Endothelial cell of umbilical vein (primary cell): Measurements from ENCODE around the gene FRZB. TPM values are rescaled to one million over a fixed set of nuclear protein-coding genes. Genes with fewer than 3 reads are reported as not detected.

Experiments
- BruUV-seq: library from RNA; stranded (reverse); fragments of 400-500 nt; replicated peaks from 2 replicates; lab custom pipeline; 2021; lab: Mats Ljungman, UMichigan
- CTCF ChIA-PET: fragments of 300-600, 350-600 bp; sonication (Branson Sonifier 250); formaldehyde crosslinking; loops from one replicate; lab custom pipeline; 2021; ENCODE audit warnings: antibody characterized with exemption, inconsistent platforms; lab: Charles Lee
- POLR2A ChIA-PET: fragments of 300-600, 350-600 bp; sonication (Branson Sonifier 250); formaldehyde crosslinking; loops from one replicate; lab custom pipeline; 2021; ENCODE audit warnings: antibody characterized with exemption, inconsistent platforms; lab: Charles Lee
- DNase-seq: peaks from one replicate; pipeline ENCODE4 v3.0.0-alpha.2; 2011; ENCODE audit warnings: low read depth, low spot score
- FAIRE-seq: peaks from 2 replicates; lab custom pipeline; 2011; peaks lifted over from hg19 to GRCh38; lab: Jason Lieb, UNC
- H2AFZ ChIP-seq: 2 replicates; pipeline ENCODE4 v1.6.0; 2012; ENCODE audit warnings: low read depth, low read length, control low read depth, inconsistent platforms
- H3K27ac ChIP-seq: 2 replicates; pipeline ENCODE4 v1.5.1; 2011; ENCODE audit warnings: low read depth, mild to moderate bottlenecking, control low read depth, low read length, moderate library complexity; ENCODE audit not compliant: insufficient read depth
- H3K27me3 ChIP-seq, 2 experiments: 2 replicates each; pipeline versions ENCODE4 v1.6.0 to v1.6.1; 2011; ENCODE audit warnings: low read length in 2 of 2, mixed read lengths in 1 of 2; ENCODE audit not compliant: control insufficient read depth in 2 of 2, insufficient read depth in 2 of 2
- H3K36me3 ChIP-seq, 2 experiments: 2 replicates in 1 of 2; 3 replicates in 1 of 2; pipeline ENCODE4 v1.5.1; 2011; ENCODE audit warnings: low read length in 2 of 2, mild to moderate bottlenecking in 1 of 2, moderate library complexity in 1 of 2; ENCODE audit not compliant: control insufficient read depth in 2 of 2, insufficient read depth in 2 of 2; ENCODE audit errors: extremely low read depth in 1 of 2
- H3K4me1 ChIP-seq: 3 replicates; pipeline ENCODE4 v1.5.1; 2011; ENCODE audit warnings: mild to moderate bottlenecking, low read length; ENCODE audit not compliant: control insufficient read depth, insufficient read depth; ENCODE audit errors: extremely low read depth
- H3K4me2 ChIP-seq: 2 replicates; pipeline ENCODE4 v1.6.1; 2011; ENCODE audit warnings: low read length, control low read depth, mixed read lengths; ENCODE audit not compliant: insufficient read depth
- H3K4me3 ChIP-seq, 3 experiments: fragments of 200-600 bp in 1 of 3; sonication (generic), shearing (Covaris generic) in 1 of 3; replicated peaks in 1 of 3; 2 replicates each; pipeline ENCODE4 v1.5.1; 2011 to 2016; ENCODE audit warnings: control low read depth in 3 of 3, low read length in 3 of 3, mild to moderate bottlenecking in 2 of 3, inconsistent platforms in 1 of 3, low read depth in 1 of 3, moderate library complexity in 1 of 3; ENCODE audit not compliant: insufficient read depth in 1 of 3
- H3K79me2 ChIP-seq: 2 replicates; pipeline ENCODE4 v1.6.0; 2012; ENCODE audit warnings: low read length, inconsistent platforms; ENCODE audit not compliant: control insufficient read depth, insufficient read depth
- H3K9ac ChIP-seq: replicated peaks from 2 replicates; pipeline ENCODE3; 2011; ENCODE audit warnings: low read length, control low read depth; ENCODE audit not compliant: insufficient read depth; ENCODE audit errors: extremely low read depth
- H3K9me1 ChIP-seq: replicated peaks from 3 replicates; pipeline ENCODE4 v1.6.0; 2011; ENCODE audit warnings: mild to moderate bottlenecking, low read length; ENCODE audit not compliant: control insufficient read depth, insufficient read depth; ENCODE audit errors: extremely low read depth
- H3K9me3 ChIP-seq: replicated peaks from 2 replicates; pipeline ENCODE4 v1.5.1; 2012; ENCODE audit warnings: low read length, inconsistent platforms; ENCODE audit not compliant: control insufficient read depth, insufficient read depth
- H4K20me1 ChIP-seq: replicated peaks from 2 replicates; pipeline ENCODE3; 2011; ENCODE audit warnings: mild to moderate bottlenecking, low read length; ENCODE audit not compliant: control insufficient read depth, insufficient read depth; ENCODE audit errors: extremely low read depth
- CTCF ChIP-seq, 2 donors: IDR thresholded peaks; 1 replicate in 1 of 2; 2 replicates in 1 of 2; pipeline ENCODE4 v1.5.1; 2011; ENCODE audit warnings: low read length in 2 of 2, mild to moderate bottlenecking in 2 of 2, moderate library complexity in 2 of 2, control low read depth in 1 of 2, inconsistent platforms in 1 of 2, low read depth in 1 of 2; ENCODE audit not compliant: insufficient read depth in 1 of 2; ENCODE audit errors: extremely low read depth in 1 of 2
- EZH2 ChIP-seq: IDR thresholded peaks from 2 replicates; pipeline ENCODE4 v1.6.1; 2012; ENCODE audit warnings: borderline replicate concordance, low read depth, mild to moderate bottlenecking, moderate library complexity, low read length, inconsistent platforms; ENCODE audit not compliant: severe bottlenecking
- FOS ChIP-seq: IDR thresholded peaks from 2 replicates; pipeline ENCODE4 v1.6.1; 2011; ENCODE audit warnings: mild to moderate bottlenecking, low read length, moderate library complexity, borderline replicate concordance; ENCODE audit not compliant: insufficient read depth
- GATA2 ChIP-seq: IDR thresholded peaks from 2 replicates; pipeline ENCODE4 v1.7.0; 2011; ENCODE audit warnings: low read depth, mild to moderate bottlenecking, moderate library complexity, mixed read lengths, low read length; ENCODE audit not compliant: insufficient read length, insufficient read depth
- JUN ChIP-seq: IDR thresholded peaks from 2 replicates; pipeline ENCODE4 v1.6.1; 2011; ENCODE audit warnings: borderline replicate concordance, low read depth; ENCODE audit not compliant: insufficient read length, insufficient read depth
- MYC ChIP-seq: IDR thresholded peaks from one replicate; pipeline ENCODE4 v1.6.1; 2011; ENCODE audit warnings: mild to moderate bottlenecking, low read depth, low read length
- POLR2A ChIP-seq: IDR thresholded peaks from 2 replicates; pipeline ENCODE4 v1.6.1; 2012; ENCODE audit warnings: low read depth, mild to moderate bottlenecking, control low read depth, low read length
- POLR2AphosphoS5 ChIP-seq: IDR thresholded peaks from 2 replicates; pipeline ENCODE4 v1.6.1; 2012; ENCODE audit warnings: low read depth, mild to moderate bottlenecking, control low read depth, low read length, moderate library complexity; ENCODE audit not compliant: insufficient read depth
- dilution Hi-C: fragments of 300-500 bp; cut with MboI; formaldehyde crosslinking; loops from one replicate; pipeline ENCODE4 v1.15.0; 2019; ENCODE audit warnings: low sequenced_read_pairs; ENCODE audit not compliant: extremely low pct_ligation_motif_present
- intact Hi-C: fragments of 100-400 bp; cut with micrococcal nuclease; formaldehyde crosslinking; loops from one replicate; pipeline ENCODE4 v1.10.0; 2022
- polyA plus RNA-seq, 4 experiments: library from polyadenylated mRNA; depleted of rRNA in 3 of 4; stranded (reverse) in 3 of 4; unstranded in 1 of 4; fragments of >200 nt; gene quantifications; 2 replicates each; pipeline versions ENCODE4 v1.2.1 to v1.2.3, GENCODE V29; 2011 to 2012; ENCODE audit warnings: missing spikeins in 1 of 4
- total RNA-seq: library from RNA; stranded (reverse); gene quantifications from 2 replicates; pipeline ENCODE4 v1.2.3, GENCODE V29; 2021
- TF ChIP-seq, protein P1 (sequence below): IDR thresholded peaks from 2 replicates; pipeline ENCODE4 v1.6.1; 2011; ENCODE audit not compliant: insufficient read depth, insufficient read length

Gene FRZB
- total and polyA plus RNA-seq, 2 donors (not counting 3 experiments of a cell fraction or from before 2014, with no cell fraction given) = 0.04 TPM; not detected in 1

DNA sequence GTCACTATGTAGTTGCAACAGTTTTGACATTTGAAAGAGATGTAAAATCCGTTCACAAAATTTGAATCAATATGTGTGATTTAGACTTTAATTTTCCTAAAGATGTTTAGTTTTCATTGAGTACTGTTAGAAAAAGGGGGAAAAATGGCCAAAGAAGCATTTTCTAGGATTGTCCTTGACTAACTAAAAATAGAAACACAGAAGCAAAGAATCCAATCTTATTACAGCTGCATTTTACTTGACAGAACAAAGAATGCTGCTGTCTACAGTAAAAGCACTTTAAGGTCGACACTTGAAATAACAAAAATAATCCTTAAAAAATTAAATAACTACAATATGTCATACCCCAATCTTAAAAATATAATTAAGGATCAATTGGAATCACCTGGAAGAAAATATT is 48.9 kb downstream of the FRZB start:
- FAIRE-seq = no peak
- no peak for TF ChIP-seq POLR2AphosphoS5

GRCh38 chr2:182816866-182817265 is 49.6 kb downstream of the FRZB start:
- peaks cover 3 to 4% of the 10 kb centered on the region in 2 experiments for H3K27me3 ChIP-seq
- no TSS peak for BruUV-seq
- TF ChIP-seq, protein P1, sequence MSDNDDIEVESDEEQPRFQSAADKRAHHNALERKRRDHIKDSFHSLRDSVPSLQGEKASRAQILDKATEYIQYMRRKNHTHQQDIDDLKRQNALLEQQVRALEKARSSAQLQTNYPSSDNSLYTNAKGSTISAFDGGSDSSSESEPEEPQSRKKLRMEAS = no peak
- TF ChIP-seq EZH2 (no peak), MYC (no peak), JUN (no peak), POLR2A (no peak), POLR2AphosphoS5 (no peak), GATA2 (no peak), FOS (no peak), CTCF (IDR thresholded peaks at IDR 0.05; ENCODE audit: extremely low read depth in 1 of 2, insufficient read depth in 1 of 2, low read depth in 1 of 2, low read length in 2 of 2) (no peak)
- H3K79me2 ChIP-seq = no peaks in the 10 kb centered on the region
- H3K4me2 ChIP-seq = no peak overlapping the region
- H2AFZ ChIP-seq = no peak overlapping the region
- no peak for FAIRE-seq
- no peak for DNase-seq
- ChIA-PET POLR2A (no interaction called here), CTCF (interaction anchor here (0.9 to 1.7 kb wide), 3 partner anchors 25 to 54 kb away, joined by 4 to 6 read pairs (median 4); no protein-coding TSS in a partner anchor)
- no peaks in the 10 kb centered on the region for H3K36me3 ChIP-seq
- H3K9ac ChIP-seq = no peak overlapping the region
- no peaks in the 10 kb centered on the region for H4K20me1 ChIP-seq
- H3K4me1 ChIP-seq = no peaks in the 10 kb centered on the region
- no peaks in the 10 kb centered on the region for H3K9me1 ChIP-seq
- dilution Hi-C loops (no loop called here), intact Hi-C loops (no loop called here)
- no peaks in the 10 kb centered on the region for H3K9me3 ChIP-seq
- H3K4me3 ChIP-seq = no peak overlapping the region
- no peak overlapping the region for H3K27ac ChIP-seq

More for the DNA sequence above, 48.9 kb downstream of the FRZB start:
- Histone ChIP-seq H3K4me3 (no peak overlapping the region), H3K36me3 (no peaks in the 10 kb centered on the region), H3K79me2 (no peaks in the 10 kb centered on the region), H3K4me2 (no peak overlapping the region), H3K27me3 (peaks cover 3 to 4% of the 10 kb centered on the region in 2 experiments), H3K9ac (no peak overlapping the region), H3K9me3 (no peaks in the 10 kb centered on the region), H4K20me1 (no peaks in the 10 kb centered on the region), H2AFZ (no peak overlapping the region), H3K9me1 (no peaks in the 10 kb centered on the region), H3K27ac (no peak overlapping the region), H3K4me1 (no peaks in the 10 kb centered on the region)
- POLR2A ChIA-PET = no interaction called here
- CTCF ChIA-PET = interaction anchor here (0.9 to 1.7 kb wide), 3 partner anchors 25 to 55 kb away, joined by 4 to 6 read pairs (median 4); no protein-coding TSS in a partner anchor
- no TSS peak for BruUV-seq
- intact Hi-C loops = no loop called here
- DNase-seq = no peak
- dilution Hi-C loops = no loop called here
